CD4-positive, alpha-beta T cell (primary cell): ENCODE data around the gene GABRB1. TPM values are rescaled to one million over a fixed set of nuclear protein-coding genes. Genes with fewer than 3 reads are reported as not detected.

Source experiments
- ATAC-seq: fragments of 200-7000 bp; cut with Tn5 transposase; one replicate; pipeline ENCODE4 v1.10.0; 2022; ENCODE audit warnings: mild to moderate bottlenecking; ENCODE audit not compliant: poor library complexity
- CTCF ChIA-PET: fragments of 350-600 bp; sonication (Branson Sonifier 250); formaldehyde crosslinking; loops from one replicate; lab custom pipeline; 2021; ENCODE audit warnings: antibody characterized with exemption, inconsistent platforms; lab: Charles Lee
- POLR2A ChIA-PET: fragments of 350-600 bp; sonication (Branson Sonifier 250); formaldehyde crosslinking; loops from one replicate; lab custom pipeline; 2021; ENCODE audit warnings: antibody characterized with exemption, inconsistent platforms; lab: Charles Lee
- DNase-seq, 14 experiments: peaks; one replicate each; pipeline ENCODE4 v3.0.0-alpha.2; 2013 to 2020; ENCODE audit warnings: mixed read lengths in 2 of 14
- H3K27ac ChIP-seq, 2 donors: one replicate each; pipeline versions ENCODE4 v1.5.1 to v1.7.0; 2013; ENCODE audit warnings: low read length in 2 of 2, low read depth in 1 of 2, mild to moderate bottlenecking in 1 of 2
- H3K27me3 ChIP-seq, 2 experiments: 1 replicate in 1 of 2; 2 replicates in 1 of 2; pipeline versions ENCODE4 v1.6.1 to v1.7.0; 2013; ENCODE audit warnings: low read length in 2 of 2, control low read depth in 1 of 2, mild to moderate bottlenecking in 1 of 2, moderate library complexity in 1 of 2; ENCODE audit not compliant: insufficient read depth in 2 of 2, control insufficient read depth in 1 of 2
- H3K36me3 ChIP-seq: one replicate; pipeline ENCODE4 v1.6.1; 2013; ENCODE audit warnings: low read length, control low read depth; ENCODE audit not compliant: insufficient read depth
- H3K4me1 ChIP-seq: one replicate; pipeline ENCODE4 v1.6.1; 2013; ENCODE audit warnings: low read length, control low read depth; ENCODE audit not compliant: insufficient read depth
- H3K4me3 ChIP-seq: one replicate; pipeline ENCODE4 v1.5.1; 2013; ENCODE audit warnings: mild to moderate bottlenecking, low read length, moderate library complexity
- H3K9me3 ChIP-seq, 2 experiments: 1 replicate in 1 of 2; 2 replicates in 1 of 2; pipeline versions ENCODE4 v1.6.1 to v1.7.0; 2013; ENCODE audit warnings: low read length in 2 of 2, mild to moderate bottlenecking in 2 of 2, control low read depth in 1 of 2, moderate library complexity in 1 of 2; ENCODE audit not compliant: control insufficient read depth in 1 of 2, insufficient read depth in 1 of 2
- H3K27ac Mint-ChIP-seq: one replicate; pipeline ENCODE4 v1.8.0; 2020; ENCODE audit warnings: mixed read lengths
- H3K27me3 Mint-ChIP-seq: one replicate; pipeline ENCODE4 v1.8.0; 2021; ENCODE audit warnings: mixed read lengths
- H3K36me3 Mint-ChIP-seq: one replicate; pipeline ENCODE4 v1.8.0; 2021; ENCODE audit warnings: low read depth, mixed read lengths
- H3K4me1 Mint-ChIP-seq: one replicate; pipeline ENCODE4 v1.8.0; 2021; ENCODE audit warnings: low read depth, mixed read lengths
- H3K4me3 Mint-ChIP-seq: one replicate; pipeline ENCODE4 v1.8.0; 2020; ENCODE audit warnings: mild to moderate bottlenecking, mixed read lengths
- H3K9me3 Mint-ChIP-seq: one replicate; pipeline ENCODE4 v1.8.0; 2020; ENCODE audit warnings: mixed read lengths
- intact Hi-C, 2 experiments: fragments of 100-400 bp; cut with DNase I in 1 of 2; cut with micrococcal nuclease in 1 of 2; formaldehyde crosslinking; loops; one replicate each; pipeline versions ENCODE4 v1.15.1 to v1.9.0; 2023 to 2025; cut with DNase I, micrococcal nuclease
- total RNA-seq, 174 experiments: library from RNA in 2 of 174; stranded (reverse) in 2 of 174; gene quantifications; one replicate each; pipeline ENCODE4 v1.2.3 and lab custom pipeline; 2021 to 2026
- TF ChIP-seq, protein P1 (sequence below): fragments of 200-600 bp; IDR thresholded peaks from one replicate; pipeline ENCODE4 v1.8.0; 2022; ENCODE audit warnings: antibody characterized with exemption, mild to moderate bottlenecking

Gene GABRB1
- total RNA-seq, 2 experiments from 2014 or later, result not detected

DNA sequence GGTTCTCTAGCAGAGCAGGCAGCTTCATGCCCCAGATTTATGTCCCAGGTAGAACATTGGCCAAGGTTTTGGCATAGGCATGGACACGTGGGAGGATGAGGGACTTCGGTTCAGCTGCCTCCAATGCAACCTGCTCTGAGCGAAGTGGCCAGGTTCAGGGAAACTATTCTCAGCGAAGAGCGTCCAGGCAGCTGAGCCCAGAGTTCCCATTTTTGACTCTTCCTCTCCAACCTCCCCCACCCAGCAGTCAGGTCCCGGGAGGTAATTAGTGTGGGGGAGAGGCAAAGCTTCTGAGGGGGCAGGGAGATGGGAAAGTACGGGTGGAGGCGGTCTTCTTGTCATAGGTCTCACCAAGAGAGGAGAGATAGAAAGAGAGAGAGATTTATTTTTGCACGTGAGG lies 39.0 kb upstream of the GABRB1 start:
- ATAC-seq, result no peak
- Histone ChIP-seq H3K9me3 (peaks cover 0 to 15% of the 10 kb centered on the region in 2 experiments), H3K27me3 (peaks cover 28 to 48% of the 10 kb centered on the region in 2 experiments), H3K27ac (no peak overlapping the region), H3K4me3 (no peak overlapping the region), H3K36me3 (no peaks in the 10 kb centered on the region), H3K4me1 (peaks cover 12% of the 10 kb centered on the region)
- intact Hi-C loops, result no loop called here
- DNase-seq, result no peak
- Mint-ChIP-seq H3K27me3 (peaks cover 54% of the 10 kb centered on the region), H3K36me3 (no peaks in the 10 kb centered on the region), H3K4me3 (no peak overlapping the region), H3K9me3 (no peaks in the 10 kb centered on the region), H3K27ac (no peak overlapping the region), H3K4me1 (peaks cover 8% of the 10 kb centered on the region)
- ChIA-PET POLR2A (no interaction called here), CTCF (no interaction called here)
- TF ChIP-seq, protein P1, sequence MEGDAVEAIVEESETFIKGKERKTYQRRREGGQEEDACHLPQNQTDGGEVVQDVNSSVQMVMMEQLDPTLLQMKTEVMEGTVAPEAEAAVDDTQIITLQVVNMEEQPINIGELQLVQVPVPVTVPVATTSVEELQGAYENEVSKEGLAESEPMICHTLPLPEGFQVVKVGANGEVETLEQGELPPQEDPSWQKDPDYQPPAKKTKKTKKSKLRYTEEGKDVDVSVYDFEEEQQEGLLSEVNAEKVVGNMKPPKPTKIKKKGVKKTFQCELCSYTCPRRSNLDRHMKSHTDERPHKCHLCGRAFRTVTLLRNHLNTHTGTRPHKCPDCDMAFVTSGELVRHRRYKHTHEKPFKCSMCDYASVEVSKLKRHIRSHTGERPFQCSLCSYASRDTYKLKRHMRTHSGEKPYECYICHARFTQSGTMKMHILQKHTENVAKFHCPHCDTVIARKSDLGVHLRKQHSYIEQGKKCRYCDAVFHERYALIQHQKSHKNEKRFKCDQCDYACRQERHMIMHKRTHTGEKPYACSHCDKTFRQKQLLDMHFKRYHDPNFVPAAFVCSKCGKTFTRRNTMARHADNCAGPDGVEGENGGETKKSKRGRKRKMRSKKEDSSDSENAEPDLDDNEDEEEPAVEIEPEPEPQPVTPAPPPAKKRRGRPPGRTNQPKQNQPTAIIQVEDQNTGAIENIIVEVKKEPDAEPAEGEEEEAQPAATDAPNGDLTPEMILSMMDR, result no peak

DNA sequence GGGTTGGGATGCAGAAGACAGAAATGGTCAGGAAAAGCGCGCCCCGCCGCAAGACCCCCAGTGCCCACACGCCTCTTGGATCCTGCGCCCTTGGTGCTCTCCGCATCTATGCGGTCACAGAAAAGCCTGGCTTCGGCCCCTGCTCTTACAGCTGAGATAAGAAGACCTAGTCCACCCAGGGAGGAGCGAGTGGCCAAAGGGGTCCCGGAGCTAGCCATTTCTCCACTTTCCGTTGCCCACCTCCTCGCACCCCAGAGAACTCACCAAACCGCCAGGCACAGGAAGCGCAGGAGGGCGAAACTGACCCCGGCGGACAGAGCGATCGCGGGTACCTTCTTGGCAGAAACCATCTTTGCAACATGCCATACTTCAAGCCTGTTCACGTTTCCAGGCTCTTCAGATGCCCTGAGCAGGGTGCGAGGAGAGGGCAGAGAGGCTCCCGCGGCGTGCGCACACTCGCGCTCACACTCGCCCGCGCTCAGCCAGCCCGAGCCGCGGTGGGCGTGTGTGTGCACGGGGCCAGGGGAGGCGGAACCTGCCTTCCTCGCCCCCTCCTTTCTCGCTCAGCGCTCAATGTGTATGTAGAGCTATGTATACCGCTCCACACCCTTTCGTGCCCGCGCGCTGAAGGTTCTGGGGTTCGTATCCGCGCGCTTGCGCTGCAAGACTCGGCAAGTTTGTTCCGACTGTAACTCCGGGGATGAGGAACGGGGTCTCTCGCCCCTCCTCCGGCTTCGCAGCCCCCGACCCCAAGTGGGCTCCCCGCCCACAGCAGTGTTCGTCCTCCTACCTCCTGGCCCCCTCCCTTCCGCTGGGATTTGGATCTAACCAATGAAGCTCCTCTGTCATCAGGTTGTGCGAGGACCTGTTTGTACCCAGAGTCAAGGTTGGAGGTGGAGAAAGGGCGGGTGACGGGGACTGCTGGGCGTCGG lies 38.0 kb upstream of the GABRB1 start, which contains the start of gene GABRA4:
Gene GABRA4, minus strand, starts transcription at position 507 of the 932 bp plus-strand sequence. Its CDS starts 157 bp downstream, at position 350.
- ChIA-PET POLR2A (no interaction called here), CTCF (no interaction called here)
- Mint-ChIP-seq H3K27me3 (peaks cover 59% of the 10 kb centered on the region), H3K9me3 (no peaks in the 10 kb centered on the region), H3K4me3 (peak within 1 kb of the TSS; percentile 48), H3K27ac (no peak within 1 kb of the TSS), H3K4me1 (peaks cover 8% of the 10 kb centered on the region), H3K36me3 (no peaks in the 10 kb centered on the region)
- no peak within 1 kb of the TSS for H3K27ac ChIP-seq
- intact Hi-C loops, result no loop called here
- no peak for ATAC-seq
- peaks cover 0 to 15% of the 10 kb centered on the region in 2 experiments for H3K9me3 ChIP-seq
- H3K4me1 ChIP-seq, result peaks cover 12% of the 10 kb centered on the region
- TF ChIP-seq, protein P1, result no peak
- no peak for DNase-seq
- no peak within 1 kb of the TSS for H3K4me3 ChIP-seq
- H3K27me3 ChIP-seq, result peaks cover 28 to 48% of the 10 kb centered on the region in 2 experiments
- H3K36me3 ChIP-seq, result no peaks in the 10 kb centered on the region

DNA sequence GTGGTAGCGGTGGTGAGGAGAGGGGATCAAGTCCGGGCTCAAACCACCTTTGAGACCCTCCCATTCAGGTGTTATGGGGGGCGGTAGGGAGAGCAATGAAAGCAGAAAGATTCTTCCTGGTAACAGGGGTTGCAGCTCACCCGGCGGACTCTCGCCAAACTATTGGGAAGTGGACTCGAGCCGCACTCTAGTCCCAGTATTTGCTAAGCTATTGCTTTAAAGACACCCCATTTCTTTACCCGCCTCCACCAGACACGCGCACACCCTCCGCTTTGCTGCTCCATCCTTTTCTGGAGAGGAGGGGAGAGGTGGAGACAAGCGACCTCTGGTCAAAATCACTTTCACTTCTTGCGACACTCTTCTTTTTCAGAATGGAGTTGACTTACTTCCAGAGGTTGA lies 37.4 kb upstream of the GABRB1 start:
- intact Hi-C loops, result no loop called here

More for the DNA sequence above, 37.4 kb upstream of the GABRB1 start:
- Mint-ChIP-seq H3K36me3 (no peaks in the 10 kb centered on the region), H3K9me3 (no peaks in the 10 kb centered on the region), H3K27me3 (peaks cover 59% of the 10 kb centered on the region), H3K27ac (no peak overlapping the region), H3K4me3 (peak overlapping the region; percentile 48), H3K4me1 (peaks cover 8% of the 10 kb centered on the region)
- Histone ChIP-seq H3K27ac (no peak overlapping the region), H3K9me3 (peaks cover 0 to 15% of the 10 kb centered on the region in 2 experiments), H3K36me3 (no peaks in the 10 kb centered on the region), H3K27me3 (peaks cover 28 to 48% of the 10 kb centered on the region in 2 experiments), H3K4me3 (no peak overlapping the region), H3K4me1 (peaks cover 12% of the 10 kb centered on the region)
- CTCF ChIA-PET, result no interaction called here
- ATAC-seq, result no peak
- no peak for DNase-seq
- TF ChIP-seq, protein P1, result no peak
- POLR2A ChIA-PET, result no interaction called here
